H1 (cell line): ENCODE results near the gene PHTF1. TPM values are rescaled to one million over a fixed set of nuclear protein-coding genes. Genes with fewer than 3 reads are reported as not detected.
A peak's percentile ranks its signal among the peaks of the same experiment; 100 is the strongest.

Experiments
- CTCF ChIA-PET: fragments of 300-600 bp; sonication (Branson Sonifier 250); formaldehyde crosslinking; loops from one replicate; lab custom pipeline; 2021; ENCODE audit not compliant: partially characterized antibody; lab: Charles Lee
- POLR2A ChIA-PET: fragments of 300-600 bp; sonication (Branson Sonifier 250); formaldehyde crosslinking; loops from one replicate; lab custom pipeline; 2021; ENCODE audit warnings: inconsistent platforms; ENCODE audit not compliant: partially characterized antibody; lab: Charles Lee
- DNase-seq, 2 experiments: peaks; one replicate each; pipeline versions ENCODE4 v3.0.0 to v3.0.0-alpha.2; 2010 to 2022; ENCODE audit warnings: low spot score in 2 of 2, low read depth in 1 of 2, mixed read lengths in 1 of 2
- FAIRE-seq: peaks from 2 replicates; lab custom pipeline; 2011; peaks lifted over from hg19 to GRCh38; lab: Jason Lieb, UNC
- H2AFZ ChIP-seq: 2 replicates; pipeline ENCODE4 v1.8.1; 2012; ENCODE audit warnings: low read length, inconsistent platforms
- H2AK5ac ChIP-seq: 2 replicates; pipeline ENCODE4 v1.6.1; 2013; ENCODE audit warnings: low read depth, low read length
- H2BK120ac ChIP-seq: replicated peaks from 2 replicates; pipeline ENCODE3; 2013; ENCODE audit warnings: low read depth, low read length, inconsistent platforms
- H2BK12ac ChIP-seq: 2 replicates; pipeline ENCODE4 v1.6.1; 2013; ENCODE audit warnings: low read depth, low read length
- H2BK15ac ChIP-seq: 2 replicates; pipeline ENCODE4 v1.6.1; 2013; ENCODE audit warnings: low read length
- H2BK20ac ChIP-seq: 2 replicates; pipeline ENCODE4 v1.6.1; 2013; ENCODE audit warnings: low read length
- H2BK5ac ChIP-seq: 2 replicates; pipeline ENCODE4 v1.6.1; 2013; ENCODE audit warnings: low read depth, low read length
- H3K14ac ChIP-seq: 2 replicates; pipeline ENCODE4 v1.6.1; 2013; ENCODE audit warnings: inconsistent platforms; ENCODE audit not compliant: insufficient read length
- H3K18ac ChIP-seq: 2 replicates; pipeline ENCODE4 v1.6.1; 2013; ENCODE audit warnings: low read length; ENCODE audit errors: extremely low read depth
- H3K23ac ChIP-seq: 2 replicates; pipeline ENCODE4 v1.6.1; 2013; ENCODE audit warnings: inconsistent platforms; ENCODE audit not compliant: insufficient read length
- H3K23me2 ChIP-seq: 2 replicates; pipeline ENCODE4 v1.6.1; 2013; ENCODE audit warnings: low read depth, low read length
- H3K27ac ChIP-seq: 2 replicates; pipeline ENCODE4 v1.6.1; 2011; ENCODE audit warnings: low read depth, low read length, inconsistent platforms
- H3K27me3 ChIP-seq, 4 experiments: replicated peaks in 1 of 4; 1 replicate in 1 of 4; 2 replicates in 3 of 4; pipeline versions ENCODE4 v1.6.1 to v1.8.1; 2011 to 2013; ENCODE audit warnings: low read length in 3 of 4, mild to moderate bottlenecking in 3 of 4, inconsistent platforms in 2 of 4, mixed read lengths in 2 of 4, moderate library complexity in 1 of 4; ENCODE audit not compliant: control insufficient read depth in 3 of 4, insufficient read depth in 3 of 4; ENCODE audit errors: extremely low read depth in 1 of 4
- H3K36me3 ChIP-seq, 4 experiments: 2 replicates each; pipeline versions ENCODE4 v1.6.1 to v1.8.1; 2011 to 2013; ENCODE audit warnings: mild to moderate bottlenecking in 4 of 4, low read length in 3 of 4, moderate library complexity in 2 of 4, control low read depth in 1 of 4, inconsistent platforms in 1 of 4; ENCODE audit not compliant: insufficient read depth in 4 of 4, control insufficient read depth in 2 of 4
- H3K4ac ChIP-seq: replicated peaks from 2 replicates; pipeline ENCODE3; 2013; ENCODE audit warnings: low read length, low read depth, mixed read lengths, inconsistent platforms; ENCODE audit not compliant: insufficient read length
- H3K4me1 ChIP-seq, 4 experiments: replicated peaks in 1 of 4; 1 replicate in 1 of 4; 2 replicates in 3 of 4; pipeline versions ENCODE4 v1.6.1 to v1.8.1; 2011 to 2013; ENCODE audit warnings: low read length in 3 of 4, inconsistent platforms in 2 of 4, mixed read lengths in 1 of 4; ENCODE audit not compliant: insufficient read depth in 4 of 4, control insufficient read depth in 3 of 4
- H3K4me2 ChIP-seq, 2 experiments: 2 replicates each; pipeline versions ENCODE4 v1.6.1 to v1.8.1; 2011 to 2013; ENCODE audit warnings: low read depth in 2 of 2, low read length in 2 of 2, control low read depth in 1 of 2, inconsistent platforms in 1 of 2, mild to moderate bottlenecking in 1 of 2; ENCODE audit not compliant: insufficient read depth in 1 of 2
- H3K4me3 ChIP-seq, 4 experiments: fragments of 200-600, 300-600 bp in 1 of 4; sonication (generic), shearing (Covaris generic), sonication (Bioruptor Twin) in 1 of 4; 2 replicates each; pipeline versions ENCODE4 v1.5.1 to v1.8.1; 2011 to 2016; ENCODE audit warnings: low read length in 4 of 4, low read depth in 3 of 4, control low read depth in 2 of 4, inconsistent platforms in 2 of 4, mild to moderate bottlenecking in 2 of 4, mixed read lengths in 1 of 4, moderate library complexity in 1 of 4; ENCODE audit not compliant: insufficient read depth in 2 of 4; ENCODE audit errors: extremely low read depth in 1 of 4
- H3K56ac ChIP-seq: replicated peaks from 2 replicates; pipeline ENCODE3; 2013; ENCODE audit warnings: low read depth, mild to moderate bottlenecking, mixed read lengths, low read length, inconsistent platforms; ENCODE audit not compliant: insufficient read length
- H3K79me1 ChIP-seq: 2 replicates; pipeline ENCODE4 v1.6.1; 2013; ENCODE audit warnings: low read depth, low read length, control low read depth
- H3K79me2 ChIP-seq, 2 experiments: 2 replicates each; pipeline versions ENCODE4 v1.6.1 to v1.8.1; 2012 to 2013; ENCODE audit warnings: low read length in 2 of 2, mild to moderate bottlenecking in 2 of 2, inconsistent platforms in 1 of 2; ENCODE audit not compliant: insufficient read depth in 2 of 2, control insufficient read depth in 1 of 2
- H3K9ac ChIP-seq, 4 experiments: replicated peaks in 1 of 4; 1 replicate in 1 of 4; 2 replicates in 3 of 4; pipeline versions ENCODE4 v1.6.1 to v1.8.1; 2011 to 2013; ENCODE audit warnings: low read depth in 3 of 4, low read length in 3 of 4, control low read depth in 2 of 4, mild to moderate bottlenecking in 2 of 4, moderate library complexity in 2 of 4, inconsistent platforms in 1 of 4; ENCODE audit errors: extremely low read depth in 1 of 4
- H3K9me3 ChIP-seq, 2 experiments: 2 replicates each; pipeline versions ENCODE4 v1.6.1 to v1.8.1; 2012 to 2013; ENCODE audit warnings: mild to moderate bottlenecking in 2 of 2, moderate library complexity in 2 of 2, control low read depth in 1 of 2, inconsistent platforms in 1 of 2, low read depth in 1 of 2, low read length in 1 of 2, mixed read lengths in 1 of 2; ENCODE audit not compliant: insufficient read depth in 2 of 2
- H4K20me1 ChIP-seq, 2 experiments: replicated peaks in 1 of 2; 2 replicates each; pipeline versions ENCODE3 to v1.8.1; 2011 to 2013; ENCODE audit warnings: inconsistent platforms in 2 of 2, low read length in 2 of 2, mild to moderate bottlenecking in 1 of 2; ENCODE audit not compliant: insufficient read depth in 2 of 2, control insufficient read depth in 1 of 2
- H4K5ac ChIP-seq: 2 replicates; pipeline ENCODE4 v1.6.1; 2013; ENCODE audit warnings: low read length, low read depth, mixed read lengths, inconsistent platforms; ENCODE audit not compliant: insufficient read length
- H4K8ac ChIP-seq: 2 replicates; pipeline ENCODE4 v1.8.0; 2013; ENCODE audit warnings: mild to moderate bottlenecking, moderate library complexity, low read length, inconsistent platforms; ENCODE audit not compliant: insufficient read depth; ENCODE audit errors: extremely low read depth
- H4K91ac ChIP-seq: replicated peaks from 2 replicates; pipeline ENCODE3; 2013; ENCODE audit warnings: low read length, mixed read lengths, inconsistent platforms; ENCODE audit not compliant: insufficient read length
- JUND ChIP-seq: IDR thresholded peaks from 2 replicates; pipeline ENCODE4 v1.6.1; 2011; ENCODE audit warnings: mild to moderate bottlenecking, improper control_type of control experiment, low read length
- PHF8 ChIP-seq: fragments of 200-600 bp; sonication (generic); conservative IDR thresholded peaks from 2 replicates; pipeline ENCODE4 v1.7.1; 2012; ENCODE audit warnings: low read depth, mild to moderate bottlenecking, inconsistent platforms, low read length, moderate library complexity
- SIRT6 ChIP-seq: IDR thresholded peaks from one replicate; pipeline ENCODE4 v1.7.1; 2012; ENCODE audit warnings: low read length, inconsistent platforms
- SRF ChIP-seq: IDR thresholded peaks from 2 replicates; pipeline ENCODE4 v1.6.1; 2011; ENCODE audit warnings: mild to moderate bottlenecking, low read depth, low read length, moderate library complexity
- YY1 ChIP-seq: IDR thresholded peaks from 2 replicates; pipeline ENCODE4 v1.6.1; 2011; ENCODE audit warnings: low read depth, mild to moderate bottlenecking, low read length
- WGBS, 2 experiments: shearing (Covaris generic) in 1 of 2; methylation state at CpG; one replicate each; pipeline versions ENCODE4 v1.1.6 to v1.1.7; 2013 to 2015; ENCODE audit warnings: low lambda C conversion rate in 2 of 2, mixed read lengths in 2 of 2, inconsistent platforms in 1 of 2, low coverage in 1 of 2, missing lambda C conversion rate in 1 of 2; ENCODE audit not compliant: insufficient replicate concordance in 2 of 2, insufficient coverage in 1 of 2, insufficient read length in 1 of 2; ENCODE audit errors: extremely low coverage in 1 of 2, missing lambda C conversion rate in 1 of 2; 5-methylcytosine and 5-hydroxymethylcytosine counted together
- polyA plus RNA-seq, 7 experiments: library from polyadenylated mRNA; depleted of rRNA in 3 of 7; stranded (reverse) in 5 of 7; unstranded in 2 of 7; fragments of >200 nt in 5 of 7; fragments of 200-250 nt in 2 of 7; gene quantifications; 1 replicate in 5 of 7; 2 replicates in 1 of 7; 4 replicates in 1 of 7; pipeline versions ENCODE4 v1.2.1 to v1.2.3, GENCODE V29; 2011 to 2013; ENCODE audit warnings: missing spikeins in 2 of 7, mixed read lengths in 2 of 7
- total RNA-seq: library from RNA; stranded (reverse); fragmentation: NEBNext Ultra II Directional; extraction: Animal tissue kit (Norgen Biotek cat#: 25700); gene quantifications from 2 replicates; pipeline ENCODE4 v1.2.1, GENCODE V29; 2021

The PHTF1 gene
- total and polyA plus RNA-seq, 2 of the 8 experiments (the other 6 are each of a cell fraction or from before 2014, with no cell fraction given) = 9.1 to 26.9 TPM

- TF ChIP-seq JUND (0 out of 2 replicates have a peak, but pooled peaks have one; percentile 26), PHF8 (no peak), SIRT6 (no peak), YY1 (0 out of 2 replicates have a peak, but pooled peaks have one; percentile 54), SRF (no peak)
- no peak overlapping the region for H3K56ac ChIP-seq
- no peak overlapping the region for H2BK5ac ChIP-seq
- H2AK5ac ChIP-seq = no peak overlapping the region
- no peak overlapping the region for H2BK120ac ChIP-seq
- no peak overlapping the region for H2BK15ac ChIP-seq
- no peak overlapping the region for H3K9ac ChIP-seq
- no peak overlapping the region for H2BK20ac ChIP-seq
- H3K4me3 ChIP-seq = no peak overlapping the region
- 60% methylated on average over 3 of the region's 3 CpGs; no CpG with 5 or more reads in 1 of the 2 experiments for WGBS, 2 experiments
- no peak overlapping the region for H3K27ac ChIP-seq
- no peaks in the 10 kb centered on the region for H3K27me3 ChIP-seq
- H3K79me2 ChIP-seq = no peaks in the 10 kb centered on the region
- DNase-seq = peak in 1 of 2 experiments; percentile 21
- ChIA-PET CTCF (interaction anchor here (1.0 to 1.2 kb wide), 3 partner anchors 10 to 561 kb away, joined by 3 read pairs; no protein-coding TSS in a partner anchor), POLR2A (no interaction called here)
- no peak for FAIRE-seq
- H4K20me1 ChIP-seq = no peaks in the 10 kb centered on the region
- H3K9me3 ChIP-seq = 0 out of 4 replicates have a peak, but pooled peaks cover 0 to 2% of the 10 kb centered on the region in 2 experiments
- no peak overlapping the region for H2AFZ ChIP-seq
- no peaks in the 10 kb centered on the region for H3K4me1 ChIP-seq
- H3K4me2 ChIP-seq = no peak overlapping the region
- H4K91ac ChIP-seq = no peak overlapping the region
- no peak overlapping the region for H2BK12ac ChIP-seq
- no peak overlapping the region for H4K8ac ChIP-seq
- H3K79me1 ChIP-seq = no peaks in the 10 kb centered on the region
- no peak overlapping the region for H3K23ac ChIP-seq
- H4K5ac ChIP-seq = no peak overlapping the region
- no peak overlapping the region for H3K14ac ChIP-seq
- H3K23me2 ChIP-seq = no peaks in the 10 kb centered on the region
- H3K4ac ChIP-seq = no peak overlapping the region
- no peak overlapping the region for H3K18ac ChIP-seq
- peaks cover 0 to 5% (median 3%) of the 10 kb centered on the region in 4 experiments; a peak in 3 of 8 replicates for H3K36me3 ChIP-seq
Observed at GRCh38 chr1:113701429-113701828, 57.9 kb downstream of the PHTF1 start.
